Hematopoietic multipotent progenitor cell treated with erythropoietin and hydrocortisone succinate and interleukin-3 and kit ligand, for 4 days (in vitro differentiated cells): ENCODE data around the gene RSPH6A.
"Not testable (repeated sequence)": the region's sequence is repeated elsewhere in the genome, so short reads cannot be mapped to it uniquely, and the experiment has no call there.

Experiments
- DNase-seq: peaks from one replicate; pipeline ENCODE4 v3.0.0-alpha.2; 2015

Gene RSPH6A

GRCh38 chr19:45799541-45799940 lies 15.6 kb downstream of the RSPH6A start:
- not testable (repeated sequence) for DNase-seq

GRCh38 chr19:45798995-45799517 lies 16.1 kb downstream of the RSPH6A start:
- peak; percentile 65 for DNase-seq

GRCh38 chr19:45794627-45795026 lies 20.5 kb downstream of the RSPH6A start:
- DNase-seq: no peak

GRCh38 chr19:45793876-45794275 lies 21.2 kb downstream of the RSPH6A start:
- DNase-seq: no peak

- no peak for DNase-seq
Measured at GRCh38 chr19:45793178-45793564, 21.9 kb downstream of the RSPH6A start.

GRCh38 chr19:45792470-45793177 lies 22.5 kb downstream of the RSPH6A start, which contains the start of gene DMWD:
TSS of gene DMWD (minus strand) at chr19:45792845. CDS start at chr19:45792756, 89 bp downstream.
- DNase-seq: peak; percentile 99

GRCh38 chr19:45791744-45792469 lies 23.2 kb downstream of the RSPH6A start:
- DNase-seq: no peak

GRCh38 chr19:45790942-45791341 lies 24.2 kb downstream of the RSPH6A start:
- DNase-seq: peak; percentile 88

- no peak for DNase-seq
Measured at GRCh38 chr19:45789035-45789786, 25.9 kb downstream of the RSPH6A start.

- no peak for DNase-seq
Measured at GRCh38 chr19:45786533-45786894, 28.6 kb downstream of the RSPH6A start.

- no peak for DNase-seq
Measured at GRCh38 chr19:45785781-45786532, 29.2 kb downstream of the RSPH6A start.

- no peak for DNase-seq
Measured at GRCh38 chr19:45785097-45785496, 30.0 kb downstream of the RSPH6A start.

GRCh38 chr19:45784096-45784495 lies 31.0 kb downstream of the RSPH6A start:
- no peak for DNase-seq

- no peak for DNase-seq
Measured at GRCh38 chr19:45782820-45783785, 32.0 kb downstream of the RSPH6A start.

- DNase-seq: no peak
Measured at GRCh38 chr19:45782162-45782691, 32.9 kb downstream of the RSPH6A start, which contains the start of gene DMPK. TSS of gene DMPK (minus strand) at chr19:45782490. CDS start at chr19:45782352, 138 bp downstream.

GRCh38 chr19:45781214-45782161 lies 33.6 kb downstream of the RSPH6A start:
- no peak for DNase-seq

- DNase-seq: no peak
Measured at GRCh38 chr19:45780448-45781213, 34.5 kb downstream of the RSPH6A start.

GRCh38 chr19:45780146-45780447 lies 35.0 kb downstream of the RSPH6A start:
- DNase-seq: no peak
